Measurements from ENCODE around the gene TP63. TPM values are rescaled to one million over a fixed set of nuclear protein-coding genes. Genes with fewer than 3 reads are reported as not detected.

The TP63 gene
- polyA plus RNA-seq, 3 donors: not detected

- H3K4me3 Mint-ChIP-seq: no peak overlapping the region
- intact Hi-C loops (cut with micrococcal nuclease): no loop called here
- H3K79me2 ChIP-seq (ENCODE audit: insufficient read depth, low read length): no peaks in the 10 kb centered on the region
- TF ChIP-seq CTCF (IDR thresholded peaks at IDR 0.05): no peak
- no peak overlapping the region for H3K4me3 ChIP-seq (replicated peaks in 1 of 3; ENCODE audit: low read depth in 2 of 3, low read length in 3 of 3)
- no peaks in the 10 kb centered on the region for H3K36me3 ChIP-seq (replicated peaks in 1 of 2; ENCODE audit: control insufficient read depth in 1 of 2, insufficient read depth in 2 of 2, low read length in 2 of 2)
- H3K9me3 ChIP-seq (replicated peaks in 1 of 2; ENCODE audit: control insufficient read depth in 1 of 2, insufficient read depth in 1 of 2, low read length in 2 of 2): no peaks in the 10 kb centered on the region
- 100% methylated on average over 2 of the region's 4 CpGs for WGBS (ENCODE audit: insufficient coverage)
- H3K36me3 Mint-ChIP-seq: no peaks in the 10 kb centered on the region
- H3K27me3 Mint-ChIP-seq (ENCODE audit: low read depth in 3 of 3): peaks cover under 1 to 4% (median 2%) of the 10 kb centered on the region in 3 donors
- H3K9ac ChIP-seq (ENCODE audit: insufficient read depth, low read length, poor library complexity, severe bottlenecking): no peak overlapping the region
- no peak overlapping the region for H2AFZ ChIP-seq (ENCODE audit: insufficient read depth, low read depth, low read length, poor library complexity, severe bottlenecking)
- no peak overlapping the region for H3K27ac ChIP-seq (ENCODE audit: low read depth in 1 of 2, low read length in 2 of 2)
- peaks cover 6% of the 10 kb centered on the region for H3K4me1 Mint-ChIP-seq
- H3K4me2 ChIP-seq (replicated peaks; ENCODE audit: extremely low read depth, low read length, poor library complexity, severe bottlenecking): no peak overlapping the region
- no peak overlapping the region for H3K27ac Mint-ChIP-seq
- peaks cover 0 to 10% of the 10 kb centered on the region in 2 donors for H3K4me1 ChIP-seq (ENCODE audit: control insufficient read depth in 1 of 2, insufficient read depth in 2 of 2, low read length in 2 of 2)
- H3K27me3 ChIP-seq (ENCODE audit: control insufficient read depth in 2 of 2, insufficient read depth in 2 of 2, low read length in 2 of 2): no peaks in the 10 kb centered on the region
- H3K9me3 Mint-ChIP-seq: no peaks in the 10 kb centered on the region
- DNase-seq: no peak
- no peaks in the 10 kb centered on the region for H4K20me1 ChIP-seq (ENCODE audit: insufficient read depth, low read length)
Observed at GRCh38 chr3:189638276-189639031, 7.3 kb downstream of the TP63 start.

GRCh38 chr3:189641776-189642175, 10.6 kb downstream of the TP63 start:
- Mint-ChIP-seq H3K4me3 (no peak overlapping the region), H3K36me3 (no peaks in the 10 kb centered on the region), H3K9me3 (peaks cover 0 to 2% (median 0%) of the 10 kb centered on the region in 7 donors), H3K4me1 (peaks cover 4% of the 10 kb centered on the region), H3K27me3 (ENCODE audit: low read depth in 3 of 3) (peaks cover 2 to 4% (median 2%) of the 10 kb centered on the region in 3 donors), H3K27ac (no peak overlapping the region)
- DNase-seq: no peak
- Histone ChIP-seq H3K27me3 (ENCODE audit: control insufficient read depth in 2 of 2, insufficient read depth in 2 of 2, low read length in 2 of 2) (no peaks in the 10 kb centered on the region), H3K9me3 (replicated peaks in 1 of 2; ENCODE audit: control insufficient read depth in 1 of 2, insufficient read depth in 1 of 2, low read length in 2 of 2) (no peaks in the 10 kb centered on the region), H3K36me3 (replicated peaks in 1 of 2; ENCODE audit: control insufficient read depth in 1 of 2, insufficient read depth in 2 of 2, low read length in 2 of 2) (no peaks in the 10 kb centered on the region), H3K4me1 (ENCODE audit: control insufficient read depth in 1 of 2, insufficient read depth in 2 of 2, low read length in 2 of 2) (peaks cover 0 to 8% of the 10 kb centered on the region in 2 donors), H3K4me2 (replicated peaks; ENCODE audit: extremely low read depth, low read length, poor library complexity, severe bottlenecking) (no peak overlapping the region), H3K79me2 (ENCODE audit: insufficient read depth, low read length) (no peaks in the 10 kb centered on the region), H4K20me1 (ENCODE audit: insufficient read depth, low read length) (no peaks in the 10 kb centered on the region), H3K27ac (ENCODE audit: low read depth in 1 of 2, low read length in 2 of 2) (no peak overlapping the region), H3K9ac (ENCODE audit: insufficient read depth, low read length, poor library complexity, severe bottlenecking) (no peak overlapping the region), H2AFZ (ENCODE audit: insufficient read depth, low read depth, low read length, poor library complexity, severe bottlenecking) (no peak overlapping the region), H3K4me3 (replicated peaks in 1 of 3; ENCODE audit: low read depth in 2 of 3, low read length in 3 of 3) (no peak overlapping the region)
- TF ChIP-seq CTCF (IDR thresholded peaks at IDR 0.05): no peak
- intact Hi-C loops (cut with micrococcal nuclease): no loop called here

Data from CD14-positive monocyte (primary cell).